VCaP (cell line): ENCODE measurements around the gene SIKE1.

Experiments used
- H3K27ac ChIP-seq: fragments of 450-650 bp; 2 replicates; pipeline ENCODE4 v1.5.1; 2017
- TF ChIP-seq, protein P1 (sequence below): fragments of 450-650 bp; conservative IDR thresholded peaks from 2 replicates; pipeline ENCODE4 v1.5.1; 2017; ENCODE audit warnings: mild to moderate bottlenecking, moderate library complexity

SIKE1 gene

DNA sequence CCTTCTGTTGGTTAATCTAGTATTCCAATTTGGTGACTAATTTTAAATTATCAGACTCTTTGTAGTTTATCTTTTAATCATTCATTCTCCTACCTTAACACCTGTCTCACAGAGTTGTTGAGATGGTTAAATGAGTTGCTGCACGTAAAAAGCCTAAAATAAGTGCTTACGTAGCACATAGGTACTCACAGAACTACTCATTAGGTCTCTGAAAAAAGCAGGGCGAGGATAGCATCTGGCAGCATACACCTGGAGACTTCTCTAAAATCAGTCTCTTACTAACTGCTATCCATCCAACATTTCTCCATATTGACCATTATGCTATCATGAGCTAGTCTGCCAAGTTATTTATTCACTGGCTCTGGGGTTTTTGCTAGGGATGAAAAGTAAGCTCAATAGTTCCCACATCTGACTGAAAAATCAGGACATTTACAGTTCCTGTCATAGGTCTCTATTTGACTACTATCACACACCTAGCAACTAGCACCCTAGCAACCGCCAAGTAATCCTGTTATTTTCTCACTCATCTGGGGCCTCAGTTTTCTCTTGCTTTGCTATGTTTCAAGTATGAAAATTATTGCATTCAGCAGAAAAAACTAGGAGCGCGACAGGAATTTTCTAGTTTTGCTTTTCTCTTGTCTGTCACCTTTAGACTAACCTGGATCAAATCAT is 33.9 kb downstream of the SIKE1 start:
- no peak overlapping the region for H3K27ac ChIP-seq

DNA sequence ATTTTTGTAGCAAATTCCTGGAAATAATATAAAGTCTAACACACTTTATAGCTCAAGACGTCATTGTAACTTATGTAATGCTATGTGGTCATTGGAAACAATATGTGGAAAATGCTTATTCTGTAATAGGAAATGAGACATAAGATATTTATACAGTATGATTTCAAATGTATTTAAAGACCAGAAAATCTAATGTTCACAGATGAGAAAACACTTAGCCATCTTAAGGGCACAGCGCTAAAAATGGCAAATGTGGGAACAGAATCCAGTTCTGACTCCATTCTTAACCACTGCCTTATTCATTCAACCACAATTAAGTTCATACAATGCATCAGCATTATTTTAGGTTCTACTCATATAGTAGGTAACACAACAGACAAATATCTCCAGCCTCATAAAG is 35.2 kb downstream of the SIKE1 start:
- TF ChIP-seq, protein P1, sequence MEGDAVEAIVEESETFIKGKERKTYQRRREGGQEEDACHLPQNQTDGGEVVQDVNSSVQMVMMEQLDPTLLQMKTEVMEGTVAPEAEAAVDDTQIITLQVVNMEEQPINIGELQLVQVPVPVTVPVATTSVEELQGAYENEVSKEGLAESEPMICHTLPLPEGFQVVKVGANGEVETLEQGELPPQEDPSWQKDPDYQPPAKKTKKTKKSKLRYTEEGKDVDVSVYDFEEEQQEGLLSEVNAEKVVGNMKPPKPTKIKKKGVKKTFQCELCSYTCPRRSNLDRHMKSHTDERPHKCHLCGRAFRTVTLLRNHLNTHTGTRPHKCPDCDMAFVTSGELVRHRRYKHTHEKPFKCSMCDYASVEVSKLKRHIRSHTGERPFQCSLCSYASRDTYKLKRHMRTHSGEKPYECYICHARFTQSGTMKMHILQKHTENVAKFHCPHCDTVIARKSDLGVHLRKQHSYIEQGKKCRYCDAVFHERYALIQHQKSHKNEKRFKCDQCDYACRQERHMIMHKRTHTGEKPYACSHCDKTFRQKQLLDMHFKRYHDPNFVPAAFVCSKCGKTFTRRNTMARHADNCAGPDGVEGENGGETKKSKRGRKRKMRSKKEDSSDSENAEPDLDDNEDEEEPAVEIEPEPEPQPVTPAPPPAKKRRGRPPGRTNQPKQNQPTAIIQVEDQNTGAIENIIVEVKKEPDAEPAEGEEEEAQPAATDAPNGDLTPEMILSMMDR, result no peak
- no peak overlapping the region for H3K27ac ChIP-seq

More for the DNA sequence above, 33.9 kb downstream of the SIKE1 start:
- TF ChIP-seq, protein P1, result no peak

DNA sequence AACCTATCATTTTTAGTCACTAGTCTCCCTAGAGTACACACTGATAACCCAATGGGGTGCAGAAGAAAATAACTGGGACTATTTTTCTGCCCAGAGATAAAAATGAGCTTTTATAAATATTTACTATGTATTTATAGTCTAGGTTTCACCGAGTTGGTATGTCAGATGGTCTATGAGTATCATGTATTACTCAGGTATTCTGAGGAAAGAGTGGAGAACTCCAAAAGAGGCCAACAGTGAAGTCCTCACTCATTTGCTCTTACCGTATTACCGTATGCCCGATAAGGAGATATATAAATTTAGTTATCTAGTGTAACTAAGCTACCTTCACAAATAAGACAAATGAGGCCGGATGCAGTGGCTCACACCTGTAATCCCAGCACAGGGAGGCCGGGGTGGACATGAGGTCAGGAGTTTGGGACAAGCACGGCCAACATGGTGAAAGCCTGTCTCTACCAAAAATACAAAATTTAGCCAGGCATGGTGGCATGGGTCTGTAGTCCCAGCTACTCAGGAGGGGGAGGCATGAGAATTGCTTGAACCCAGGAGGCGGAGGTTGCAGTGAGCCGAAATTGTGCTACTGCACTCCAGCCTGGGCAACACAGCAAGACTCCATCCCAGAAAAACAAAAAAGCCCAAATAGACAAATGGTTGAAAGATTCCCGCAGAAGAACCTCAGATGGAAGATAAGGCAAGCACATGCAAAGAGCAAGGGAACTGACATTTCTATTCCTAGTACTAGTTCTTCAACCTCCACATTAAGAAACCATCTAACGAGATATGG is 38.3 kb downstream of the SIKE1 start:
- TF ChIP-seq, protein P1, result no peak
- H3K27ac ChIP-seq, result no peak overlapping the region

DNA sequence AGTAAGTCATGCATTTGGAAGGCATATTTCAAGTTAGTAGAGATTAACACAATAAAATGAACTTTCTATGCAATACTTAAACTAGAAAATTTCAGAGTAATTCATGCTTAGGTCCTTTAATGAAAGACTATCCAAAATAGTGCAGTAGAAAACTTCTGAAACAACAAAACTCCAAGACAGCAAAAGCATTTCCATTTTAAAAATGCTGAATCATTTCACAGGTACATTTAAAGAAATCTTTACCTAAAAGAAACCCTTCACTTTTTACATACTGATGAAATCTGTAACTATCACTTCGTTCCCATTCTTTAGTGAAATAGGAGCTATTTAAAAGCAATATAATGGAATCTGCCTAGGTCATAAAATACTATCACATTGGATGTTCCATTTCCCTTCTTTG is 40.2 kb downstream of the SIKE1 start:
- TF ChIP-seq, protein P1, result no peak
- H3K27ac ChIP-seq, result no peak overlapping the region

DNA sequence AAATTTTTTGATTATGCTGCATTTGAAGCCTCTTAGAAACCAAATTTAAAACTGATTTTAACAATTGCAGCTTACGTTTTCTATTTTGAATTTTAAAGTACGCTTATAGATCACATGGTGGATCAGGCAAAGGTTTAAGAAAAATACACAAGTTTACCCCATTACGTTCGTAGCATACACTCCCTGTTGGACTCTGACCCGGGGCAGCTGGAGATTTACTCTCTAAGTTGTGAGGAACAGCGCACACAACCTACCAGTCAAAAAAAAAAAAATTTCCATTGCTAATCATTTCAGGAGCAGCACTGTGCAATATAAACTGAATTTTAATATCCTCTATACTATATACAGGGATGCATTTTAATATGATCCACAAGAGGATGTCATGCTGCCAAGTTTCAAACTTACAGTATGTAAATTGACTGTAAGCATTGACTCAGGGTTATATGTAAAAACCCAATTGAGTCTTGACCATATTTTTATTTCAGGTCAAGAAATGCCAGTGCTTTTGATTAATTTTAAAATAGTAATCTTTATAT is 43.1 kb downstream of the SIKE1 start:
- TF ChIP-seq, protein P1, result no peak
- no peak overlapping the region for H3K27ac ChIP-seq

DNA sequence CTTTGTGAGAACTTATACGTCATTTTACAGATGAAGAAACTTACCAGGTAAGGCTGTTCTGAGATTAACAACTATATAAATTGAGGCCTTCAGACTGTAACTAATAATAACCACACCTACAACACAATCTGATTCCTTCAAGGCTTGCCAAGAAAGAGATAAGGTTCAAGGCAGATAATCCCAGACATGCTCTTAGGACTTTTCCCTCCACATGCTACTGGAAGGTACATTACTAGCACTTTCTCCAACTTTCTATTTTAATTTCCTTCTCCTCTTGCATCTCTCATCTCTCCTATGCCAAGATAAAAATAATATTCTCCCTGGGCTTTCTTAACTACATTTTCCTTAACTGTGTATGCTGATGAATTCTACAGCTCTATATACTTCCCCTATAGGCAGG is 45.0 kb downstream of the SIKE1 start:
- TF ChIP-seq, protein P1, result no peak

DNA sequence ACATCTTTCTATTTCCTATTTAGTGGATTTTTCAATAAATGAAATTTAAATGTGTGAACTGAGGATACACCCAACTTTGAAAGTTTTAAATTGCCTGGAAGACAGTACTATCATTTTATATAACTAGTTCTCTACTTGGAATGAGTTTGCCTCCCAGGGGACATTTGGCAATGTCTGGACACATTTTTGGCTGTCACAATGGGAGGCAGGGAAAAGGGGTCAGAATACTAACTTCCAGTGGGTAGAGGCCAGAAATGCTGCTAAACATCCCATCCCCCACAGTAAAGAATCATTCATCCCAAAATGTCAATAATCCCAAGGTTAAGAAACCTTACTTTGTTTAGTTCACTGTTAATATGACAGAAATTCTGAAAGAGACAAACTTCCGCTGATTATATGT is 50.7 kb downstream of the SIKE1 start:
- no peak overlapping the region for H3K27ac ChIP-seq
- TF ChIP-seq, protein P1, result no peak

More for the DNA sequence above, 45.0 kb downstream of the SIKE1 start:
- no peak overlapping the region for H3K27ac ChIP-seq
